NCI-H2107 treated with DMSO at 0.1 percent for 48 hours (cell line): ENCODE results near the gene TFAP2A.

Experiments
- DNase-seq: peaks from one replicate; lab custom pipeline; 2025; ENCODE audit not compliant: unreplicated experiment; lab: John Stamatoyannopoulos, UW

The TFAP2A gene

GRCh38 chr6:10413262-10413849 lies 1.5 kb downstream of the TFAP2A start:
- DNase-seq = no peak

GRCh38 chr6:10412461-10413261 lies 2.2 kb downstream of the TFAP2A start:
- no peak for DNase-seq

- peak; percentile 74 for DNase-seq
These were observed 2.9 kb downstream of the TFAP2A start for GRCh38 chr6:10411971-10412460.

GRCh38 chr6:10411131-10411970 lies 3.5 kb downstream of the TFAP2A start:
- no peak for DNase-seq

GRCh38 chr6:10410207-10411050 lies 4.4 kb downstream of the TFAP2A start:
- no peak for DNase-seq

- DNase-seq = no peak
These were observed 5.1 kb downstream of the TFAP2A start for GRCh38 chr6:10409731-10410206.

- no peak for DNase-seq
These were observed 5.6 kb downstream of the TFAP2A start for GRCh38 chr6:10409233-10409721.

GRCh38 chr6:10408457-10408856 lies 6.4 kb downstream of the TFAP2A start:
- no peak for DNase-seq

GRCh38 chr6:10407674-10408054 lies 7.2 kb downstream of the TFAP2A start:
- DNase-seq = no peak

- DNase-seq = peak; percentile 52
These were observed 7.7 kb downstream of the TFAP2A start for GRCh38 chr6:10407018-10407673.

- no peak for DNase-seq
These were observed 8.3 kb downstream of the TFAP2A start for GRCh38 chr6:10406556-10406955.

GRCh38 chr6:10405513-10405900 lies 9.4 kb downstream of the TFAP2A start:
- no peak for DNase-seq

GRCh38 chr6:10404799-10405512 lies 9.9 kb downstream of the TFAP2A start:
- no peak for DNase-seq

GRCh38 chr6:10404107-10404798 lies 10.6 kb downstream of the TFAP2A start:
- DNase-seq = peak; percentile 79

GRCh38 chr6:10403385-10404106 lies 11.3 kb downstream of the TFAP2A start:
- no peak for DNase-seq

- no peak for DNase-seq
These were observed 12.1 kb downstream of the TFAP2A start for GRCh38 chr6:10402648-10403311.

- DNase-seq = no peak
These were observed 13.1 kb downstream of the TFAP2A start for GRCh38 chr6:10401632-10402223.
